CD4-positive, alpha-beta T cell treated with Interleukin-6 at 100 ng/mL for 8 hours (primary cell): ENCODE data around the gene BMAL1.

Experiments used
- DNase-seq: peaks from one replicate; pipeline ENCODE4 v3.0.0-alpha.2; 2020; ENCODE audit warnings: mixed read lengths, low spot score

Gene BMAL1

GRCh38 chr11:13316528-13316961, 39.0 kb downstream of the BMAL1 start:
- no peak for DNase-seq

GRCh38 chr11:13317293-13318080, 39.9 kb downstream of the BMAL1 start:
- DNase-seq = no peak

GRCh38 chr11:13318498-13319295, 41.1 kb downstream of the BMAL1 start:
- no peak for DNase-seq

- DNase-seq = no peak
Measured at GRCh38 chr11:13320688-13321087, 43.1 kb downstream of the BMAL1 start.

GRCh38 chr11:13321431-13321830, 43.8 kb downstream of the BMAL1 start:
- DNase-seq = no peak

- no peak for DNase-seq
Measured at GRCh38 chr11:13324141-13324540, 46.6 kb downstream of the BMAL1 start.

GRCh38 chr11:13324709-13325108, 47.1 kb downstream of the BMAL1 start:
- DNase-seq = no peak

GRCh38 chr11:13327421-13327820, 49.8 kb downstream of the BMAL1 start:
- DNase-seq = no peak

GRCh38 chr11:13328286-13328685, 50.7 kb downstream of the BMAL1 start:
- DNase-seq = no peak

- no peak for DNase-seq
Measured at GRCh38 chr11:13329670-13330356, 52.2 kb downstream of the BMAL1 start.

- no peak for DNase-seq
Measured at GRCh38 chr11:13332124-13332523, 54.5 kb downstream of the BMAL1 start.

GRCh38 chr11:13333456-13333957, 55.9 kb downstream of the BMAL1 start:
- DNase-seq = no peak

- no peak for DNase-seq
Measured at GRCh38 chr11:13334034-13334786, 56.6 kb downstream of the BMAL1 start.

- DNase-seq = peak; percentile 67
Measured at GRCh38 chr11:13335319-13335718, 57.7 kb downstream of the BMAL1 start.

- no peak for DNase-seq
Measured at GRCh38 chr11:13336246-13336878, 58.8 kb downstream of the BMAL1 start.

- DNase-seq = no peak
Measured at GRCh38 chr11:13338019-13338426, 60.4 kb downstream of the BMAL1 start.

- no peak for DNase-seq
Measured at GRCh38 chr11:13338427-13339069, 61.0 kb downstream of the BMAL1 start.

GRCh38 chr11:13339195-13340153, 61.9 kb downstream of the BMAL1 start:
- peak; percentile 46 for DNase-seq

- no peak for DNase-seq
Measured at GRCh38 chr11:13341026-13341425, 63.4 kb downstream of the BMAL1 start.
